ENCODE results near the gene SIRPD.
A peak's percentile ranks its signal among the peaks of the same experiment; 100 is the strongest.
"Not testable (repeated sequence)": the region's sequence is repeated elsewhere in the genome, so short reads cannot be mapped to it uniquely, and the experiment has no call there.

The SIRPD gene

GRCh38 chr20:1536893-1537730, 20.4 kb downstream of the SIRPD start:
- DNase-seq, result no peak

DNA sequence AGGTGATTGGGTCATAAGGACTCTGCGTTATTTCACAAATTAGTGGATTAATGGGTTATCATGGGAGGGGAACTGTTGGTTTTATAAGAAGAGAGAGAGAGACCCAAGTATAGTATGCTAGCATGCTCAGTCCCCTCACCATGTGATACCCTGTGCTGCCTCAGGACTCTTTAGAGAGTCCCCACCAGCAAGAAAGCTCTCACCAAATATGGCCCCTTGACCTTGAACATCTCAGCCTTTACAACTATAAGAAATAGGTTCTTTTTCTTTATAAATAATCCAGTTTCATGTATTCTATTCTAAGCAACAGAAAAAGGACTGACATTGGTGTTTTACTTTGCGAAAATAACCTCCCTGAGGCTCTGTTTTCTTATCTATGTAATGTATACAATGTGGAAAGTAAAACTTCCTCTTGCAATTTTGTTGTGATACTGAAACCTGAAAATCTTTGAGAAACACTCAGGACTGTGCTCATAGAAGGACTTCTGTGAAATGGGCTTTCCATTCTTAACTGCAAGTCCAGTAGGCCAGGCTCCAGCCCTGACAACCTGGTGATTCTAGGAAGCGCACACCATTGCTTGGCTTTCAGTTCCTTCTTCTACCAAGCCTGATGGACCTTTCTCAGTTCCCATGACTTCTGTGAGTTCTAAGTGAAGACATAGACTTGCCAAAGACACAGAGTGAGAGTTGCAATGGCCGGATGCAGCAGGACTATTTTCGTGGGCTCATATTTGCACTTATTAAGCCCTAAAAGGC, 21.9 kb downstream of the SIRPD start:
- DNase-seq, result no peak

DNA sequence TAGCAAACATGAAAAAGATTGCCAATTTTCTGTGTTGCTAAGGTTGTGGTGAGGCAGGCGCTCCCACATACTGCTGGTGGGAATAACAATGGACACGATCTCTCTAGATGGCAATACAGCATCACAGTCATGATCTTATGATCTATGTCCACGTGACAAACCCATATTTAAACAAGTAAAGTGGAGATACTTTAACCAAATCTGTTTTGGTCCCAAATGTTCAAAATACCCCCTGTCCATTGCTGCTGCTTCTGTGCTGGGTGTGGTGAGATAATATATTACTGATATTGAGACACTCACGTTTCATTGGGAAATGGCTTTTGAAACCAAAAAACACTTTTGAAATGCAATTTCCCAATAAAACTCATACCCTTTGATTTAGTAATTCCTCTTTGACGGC, 23.0 kb downstream of the SIRPD start:
- no peak for DNase-seq

DNA sequence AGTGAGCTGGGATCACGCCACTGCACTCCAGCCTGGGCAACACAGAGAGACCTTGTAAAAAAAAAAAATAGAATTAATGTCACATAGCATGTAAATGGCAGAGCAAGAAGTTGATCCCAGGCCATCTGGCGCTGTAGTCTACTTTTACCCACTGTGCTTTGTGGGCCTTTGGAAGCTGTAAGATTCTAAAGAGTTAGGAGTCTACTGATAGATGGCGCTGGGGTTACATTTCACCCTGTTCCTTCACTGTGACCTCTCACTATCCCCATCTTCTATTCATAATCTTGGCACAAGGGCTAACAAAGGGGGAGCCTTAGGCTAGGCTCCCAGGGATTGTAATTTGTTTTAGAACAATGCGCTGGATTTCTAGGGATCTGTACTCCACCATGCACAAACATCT, 24.4 kb downstream of the SIRPD start:
- no peak for DNase-seq

GRCh38 chr20:1528811-1529210, 28.7 kb downstream of the SIRPD start:
- peak; percentile 7 for DNase-seq

DNA sequence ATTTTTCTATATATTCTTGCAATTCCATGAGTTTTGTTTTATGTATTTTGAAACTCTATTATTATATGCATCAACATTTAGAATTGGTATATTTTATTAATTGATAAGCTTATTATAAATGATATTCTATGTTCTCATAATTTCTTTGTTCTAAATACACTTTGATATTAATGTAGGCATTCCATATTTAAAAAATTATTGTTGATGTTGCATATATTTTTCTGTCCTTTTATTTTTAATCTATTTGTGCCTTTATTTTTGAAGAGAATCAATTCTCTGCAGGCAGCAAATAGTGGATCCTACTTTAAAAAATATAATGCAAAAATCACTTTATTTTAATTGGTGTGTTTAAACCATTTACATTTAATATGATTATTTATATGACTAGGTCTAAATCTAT, 29.6 kb downstream of the SIRPD start:
- no peak for DNase-seq

DNA sequence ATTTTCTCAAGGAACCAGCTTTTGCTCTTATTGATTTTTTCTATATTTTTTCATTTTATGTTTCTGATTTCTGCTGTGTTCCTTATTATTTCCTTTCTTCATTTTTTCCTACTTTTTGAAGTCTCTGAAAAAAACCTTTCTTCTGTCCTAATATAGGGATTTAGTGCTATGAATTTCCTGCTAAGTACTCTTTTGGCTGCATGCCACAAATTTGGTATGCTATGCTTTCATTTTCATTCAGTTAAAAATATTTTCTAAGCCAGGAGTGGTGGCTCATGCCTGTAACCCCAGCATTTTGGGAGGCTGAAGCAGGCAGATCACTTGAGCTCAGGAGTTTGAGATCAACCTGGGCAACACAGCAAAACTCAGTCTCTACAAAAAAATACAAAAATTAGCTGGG, 30.6 kb downstream of the SIRPD start:
- peak; percentile 8 for DNase-seq

- DNase-seq, result no peak
Observed at GRCh38 chr20:1526310-1526709, 31.2 kb downstream of the SIRPD start.

GRCh38 chr20:1524004-1524403, 33.5 kb downstream of the SIRPD start:
- DNase-seq, result no peak

DNA sequence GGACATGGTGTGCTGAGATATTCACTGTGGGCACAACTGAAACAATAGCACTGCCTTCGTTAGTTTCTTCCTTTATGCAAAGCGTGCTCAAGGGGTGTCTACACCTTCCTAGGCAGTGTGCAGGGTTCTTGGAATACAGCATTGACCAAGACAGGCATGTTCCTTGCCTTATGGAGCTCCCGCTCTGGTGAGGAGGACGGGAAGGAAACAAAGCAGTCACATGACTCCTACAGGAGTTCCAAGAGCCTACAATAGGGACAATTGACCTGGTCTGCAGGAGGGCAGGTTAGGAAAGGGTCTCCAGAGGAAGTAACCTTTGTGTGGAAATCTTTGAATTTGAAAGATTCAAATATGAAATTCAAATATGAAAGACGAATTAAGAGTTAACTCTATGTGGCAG, 40.5 kb downstream of the SIRPD start:
- no peak for DNase-seq

DNA sequence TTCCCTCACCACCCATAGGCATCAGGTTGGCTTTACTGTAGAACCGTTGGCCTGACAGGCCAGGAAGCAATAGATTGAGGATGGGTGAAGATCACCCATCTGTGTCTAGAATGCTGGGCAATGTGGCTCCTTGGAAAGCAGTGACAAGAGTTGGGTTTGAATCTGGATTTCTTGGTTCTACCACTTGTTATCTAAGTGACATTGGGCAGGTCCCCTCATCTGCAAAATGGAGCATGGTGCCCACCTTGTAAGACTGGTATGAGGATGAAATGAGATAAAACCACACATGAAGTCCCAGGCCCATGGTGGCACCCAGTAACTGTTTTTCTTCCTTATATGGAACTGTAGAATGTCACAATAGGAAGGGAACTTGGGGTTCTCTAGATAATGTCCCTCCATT, 43.7 kb downstream of the SIRPD start:
- DNase-seq, result no peak

DNA sequence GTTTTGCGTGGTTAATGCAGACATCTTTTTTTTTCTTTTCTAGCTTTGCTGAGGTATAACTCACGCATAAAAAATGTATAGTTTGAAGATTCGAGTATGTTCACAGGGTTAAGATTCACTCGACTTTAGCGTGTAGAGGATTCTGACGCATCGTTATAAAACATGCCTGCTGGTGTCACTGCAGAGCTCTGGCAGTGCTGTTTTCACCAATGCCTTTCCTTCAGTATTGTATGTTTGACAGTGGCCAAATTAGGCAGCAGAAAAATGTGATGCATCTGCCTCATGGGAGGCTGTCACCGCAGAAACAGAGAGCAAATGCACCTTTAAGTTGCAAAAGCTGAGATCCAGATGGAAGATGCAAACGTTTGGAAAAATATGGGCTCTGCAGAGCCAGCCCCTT, 48.3 kb downstream of the SIRPD start:
- DNase-seq, result peak; percentile 17

- peak; percentile 9 for DNase-seq
Observed at GRCh38 chr20:1508574-1508973, 48.9 kb downstream of the SIRPD start.

GRCh38 chr20:1507276-1507675, 50.2 kb downstream of the SIRPD start:
- no peak for DNase-seq

DNA sequence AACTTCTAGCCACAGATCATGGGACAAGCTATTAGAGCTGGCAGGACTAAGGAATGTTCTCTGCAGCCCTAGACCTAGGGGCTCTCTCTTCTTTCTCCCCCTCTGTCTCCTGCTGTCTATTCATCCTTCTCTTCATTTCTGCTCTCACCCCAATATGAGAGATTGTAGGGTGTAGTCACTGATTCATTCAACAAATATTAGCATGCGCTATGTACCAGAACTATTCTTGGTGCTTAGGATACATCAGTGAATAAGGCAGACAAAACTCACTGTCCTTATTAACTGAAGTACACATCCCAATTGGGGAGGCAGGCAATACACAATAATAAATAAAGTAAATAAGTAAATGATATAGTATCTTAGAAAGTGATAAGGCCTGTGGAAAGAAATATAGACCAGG, 51.6 kb downstream of the SIRPD start:
- no peak for DNase-seq

DNA sequence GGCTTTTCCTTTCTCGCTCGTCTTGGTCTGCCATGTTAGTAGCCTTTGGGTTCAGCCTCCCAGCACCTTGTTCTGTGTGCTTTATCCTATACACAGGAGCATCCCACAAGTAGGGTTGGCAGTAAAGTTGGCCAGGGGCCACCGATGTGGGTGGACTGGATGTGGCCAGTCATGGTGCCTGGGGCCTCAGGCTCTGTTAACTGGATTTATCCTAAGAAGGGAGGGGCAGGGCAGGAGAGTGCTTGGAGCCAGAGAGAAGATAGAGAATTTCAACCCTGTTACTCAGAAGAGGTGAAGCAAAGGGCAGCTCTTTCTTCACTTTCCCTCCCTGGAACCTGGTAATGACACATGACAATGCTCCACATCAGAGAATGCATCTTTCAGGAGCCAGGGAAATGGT, 52.1 kb downstream of the SIRPD start:
- DNase-seq, result no peak

DNA sequence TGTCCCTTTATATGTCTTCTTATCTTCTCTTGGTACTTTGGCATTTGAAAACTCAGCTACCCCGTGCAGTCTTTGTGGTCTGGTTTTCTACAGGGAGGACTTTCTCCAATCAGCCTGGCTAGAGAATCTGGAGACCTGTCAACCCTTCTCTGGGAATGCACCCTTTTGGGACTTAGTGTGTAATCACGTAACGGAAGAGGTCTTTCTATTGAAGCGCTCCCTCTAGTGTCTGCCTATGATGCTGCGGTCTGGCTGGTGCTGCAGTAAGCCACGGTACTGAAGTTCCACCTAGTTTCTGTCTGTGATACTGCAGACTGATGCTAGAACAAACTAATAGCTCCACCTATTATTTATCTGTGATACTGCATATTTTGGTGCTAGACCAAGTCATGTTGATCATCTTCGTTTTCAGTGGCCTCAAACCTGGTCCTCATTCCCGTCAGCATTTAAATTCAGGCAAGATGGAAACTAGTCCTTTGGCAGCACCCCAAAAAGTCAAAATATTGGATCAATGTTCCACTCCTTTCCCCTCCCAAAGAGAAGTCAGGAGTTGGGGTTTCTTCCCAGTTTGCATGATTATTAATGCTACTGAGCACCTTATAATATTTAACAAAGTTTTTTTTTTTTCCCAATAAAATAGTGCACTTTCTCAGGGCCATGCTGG, 53.8 kb downstream of the SIRPD start:
- DNase-seq, result peak; percentile 85

DNA sequence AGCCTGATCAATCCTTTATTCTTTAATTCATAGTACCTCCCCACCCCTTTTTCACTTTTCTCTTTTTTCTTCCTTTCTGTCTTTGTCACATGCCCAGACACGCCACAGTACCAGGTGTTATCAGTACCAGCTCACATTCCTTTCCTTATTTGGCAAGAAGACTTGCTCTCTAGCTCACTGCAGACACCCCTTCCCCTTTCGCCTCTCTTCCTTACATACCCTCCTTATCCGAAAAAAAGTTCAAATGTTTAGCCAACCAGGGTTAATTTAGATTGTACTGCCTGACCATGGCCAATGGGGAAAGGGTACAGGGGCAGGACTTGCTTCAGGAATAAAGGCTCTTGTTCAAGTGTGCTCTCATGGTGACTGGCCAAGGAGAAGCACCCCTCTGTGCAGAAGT, 57.0 kb downstream of the SIRPD start:
- DNase-seq, result no peak

DNA sequence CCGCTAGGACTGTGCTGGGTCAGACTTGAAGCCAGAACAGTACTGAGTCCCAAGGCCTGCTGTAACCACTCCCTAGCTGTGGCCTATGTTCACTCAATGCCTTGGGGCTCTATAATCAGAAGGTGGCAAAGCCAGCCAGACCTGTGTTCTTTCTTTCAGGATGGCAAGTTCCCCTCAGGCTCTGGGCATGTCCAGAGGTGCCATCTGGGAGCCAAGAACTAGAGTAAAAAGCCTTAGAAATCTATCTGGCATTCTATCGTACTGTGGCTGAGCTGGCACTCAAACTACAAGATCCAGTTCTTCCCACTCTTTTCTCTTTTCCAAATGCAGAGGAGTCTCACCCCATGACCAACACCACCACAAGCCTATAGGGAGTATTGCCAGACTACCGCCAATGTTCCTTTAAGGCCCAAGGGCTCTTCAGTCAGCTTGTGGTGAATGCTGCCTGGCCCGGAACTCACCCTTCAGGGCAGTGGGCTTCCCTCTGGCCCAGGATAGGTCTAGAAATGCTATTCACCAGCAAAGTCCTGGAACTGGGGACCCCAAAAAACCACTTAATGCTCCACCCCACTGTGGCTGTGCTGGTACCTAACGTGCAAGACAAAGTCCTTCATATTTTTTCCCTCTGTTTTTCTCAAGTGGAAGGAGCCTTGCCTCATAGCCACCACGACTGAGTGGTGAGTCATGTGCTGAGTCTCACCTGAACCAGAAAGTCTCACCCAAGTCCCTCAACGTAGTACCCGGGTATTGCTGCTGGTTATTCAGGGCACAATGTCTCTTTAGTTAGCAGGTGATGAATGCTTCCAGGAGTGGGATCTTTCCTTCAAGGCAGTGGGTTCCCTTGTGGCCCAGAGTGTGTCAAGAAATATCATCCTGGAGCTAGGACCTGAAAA, 57.7 kb downstream of the SIRPD start:
- no peak for DNase-seq

DNA sequence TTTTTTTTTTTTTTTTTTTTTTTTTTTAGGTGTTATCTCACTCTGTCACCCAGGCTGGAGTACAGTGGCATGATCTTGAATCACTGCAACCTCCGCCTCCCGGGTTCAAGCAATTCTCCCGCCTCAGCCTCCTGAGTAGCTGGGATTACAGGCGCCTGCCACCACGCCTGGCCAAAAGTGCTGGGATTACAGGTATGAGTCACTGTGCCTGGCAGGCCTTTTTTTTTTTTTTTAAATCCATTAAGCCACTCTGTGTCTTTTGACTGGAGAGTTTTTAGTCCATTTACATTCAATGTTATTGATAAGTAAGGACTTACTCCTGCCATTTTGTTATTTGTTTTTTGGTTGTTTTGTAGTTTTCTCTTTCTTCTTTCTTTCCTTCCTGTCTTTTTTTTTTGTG, 60.1 kb downstream of the SIRPD start:
- not testable (repeated sequence) for DNase-seq

- DNase-seq, result no peak
Observed at GRCh38 chr20:1496930-1497329, 60.6 kb downstream of the SIRPD start.

- DNase-seq, result no peak
Observed at GRCh38 chr20:1494436-1494835, 63.1 kb downstream of the SIRPD start.

GRCh38 chr20:1493536-1493935, 64.0 kb downstream of the SIRPD start:
- no peak for DNase-seq
